Mucosa of stomach (tissue), 1 donor: Measurements from ENCODE around the gene RAB6A.
"Not testable (repeated sequence)": the region's sequence is repeated elsewhere in the genome, so short reads cannot be mapped to it uniquely, and the experiment has no call there.

ENCODE experiments used
- H3K27me3 ChIP-seq: one replicate; pipeline ENCODE4 v1.7.0; 2013; ENCODE audit warnings: mild to moderate bottlenecking, low read length; ENCODE audit not compliant: control insufficient read depth, insufficient read depth
- H3K36me3 ChIP-seq: one replicate; pipeline ENCODE4 v1.7.0; 2013; ENCODE audit warnings: low read length; ENCODE audit not compliant: control insufficient read depth, insufficient read depth
- H3K4me1 ChIP-seq: one replicate; pipeline ENCODE4 v1.7.0; 2013; ENCODE audit warnings: mild to moderate bottlenecking, low read length; ENCODE audit not compliant: control insufficient read depth, insufficient read depth
- H3K4me3 ChIP-seq: one replicate; pipeline ENCODE4 v1.7.0; 2013; ENCODE audit warnings: low read length
- H3K9ac ChIP-seq: one replicate; pipeline ENCODE4 v1.7.0; 2013; ENCODE audit warnings: mild to moderate bottlenecking, low read length, moderate library complexity
- H3K9me3 ChIP-seq: one replicate; pipeline ENCODE4 v1.7.0; 2013; ENCODE audit warnings: mild to moderate bottlenecking, low read length, moderate library complexity; ENCODE audit not compliant: control insufficient read depth
- donor health status: Pancreatic carcinoma.

The RAB6A gene

DNA sequence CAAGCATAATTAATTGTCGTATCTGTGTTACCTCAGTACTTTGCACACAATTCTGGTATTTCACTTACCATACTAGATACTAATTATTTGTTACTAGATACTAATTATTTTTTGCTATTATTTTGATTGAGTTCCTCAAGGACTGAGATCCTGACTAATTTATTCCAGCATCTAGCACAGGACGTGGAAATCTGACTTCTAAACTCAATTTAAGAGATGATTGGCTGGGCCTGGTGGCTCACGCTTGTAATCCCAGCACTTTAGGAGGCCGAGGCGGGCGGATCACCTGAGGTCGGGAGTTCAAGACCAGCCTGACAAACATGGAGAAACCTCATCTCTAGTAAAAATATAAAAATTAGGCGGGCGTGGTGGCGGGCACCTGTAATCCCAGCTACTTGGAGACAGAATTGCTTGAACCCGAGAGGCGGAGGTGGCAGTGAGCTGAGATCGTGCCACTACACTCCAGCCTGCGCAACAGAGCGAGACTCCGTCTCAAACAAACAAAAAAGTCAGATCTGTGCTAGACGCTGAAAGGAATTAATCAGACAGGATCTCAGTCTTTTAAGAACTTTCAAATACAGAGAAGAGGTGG is 26.3 kb upstream of the RAB6A start:
- no peaks in the 10 kb centered on the region for H3K9me3 ChIP-seq
- H3K27me3 ChIP-seq, result no peaks in the 10 kb centered on the region
- no peaks in the 10 kb centered on the region for H3K36me3 ChIP-seq
- peak overlapping the region; percentile 89 for H3K9ac ChIP-seq
- H3K4me3 ChIP-seq, result peak overlapping the region; percentile 79
- H3K4me1 ChIP-seq, result peaks cover 8% of the 10 kb centered on the region

DNA sequence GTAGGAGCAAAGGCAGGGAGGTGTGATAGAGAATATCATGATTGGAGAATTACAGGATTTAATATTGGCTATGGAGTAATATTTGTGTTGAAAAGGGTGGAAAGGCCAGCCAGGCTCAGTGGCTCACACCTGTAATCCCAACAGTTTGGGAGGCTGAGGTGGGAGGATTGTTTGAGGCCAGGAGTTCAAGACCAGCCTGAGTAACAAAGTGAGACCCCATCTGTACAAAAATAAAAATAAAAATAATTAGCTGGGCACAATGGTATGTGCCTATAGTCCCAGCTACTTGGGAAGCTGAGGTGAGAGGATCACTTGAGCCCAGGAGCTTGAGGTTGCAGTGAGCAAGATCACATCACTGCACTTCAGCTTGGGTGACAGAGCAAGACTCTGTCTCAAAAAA is 24.6 kb upstream of the RAB6A start:
- not testable (repeated sequence) for H3K36me3 ChIP-seq, H3K9me3 ChIP-seq, H3K27me3 ChIP-seq, H3K9ac ChIP-seq, H3K4me1 ChIP-seq, H3K4me3 ChIP-seq

DNA sequence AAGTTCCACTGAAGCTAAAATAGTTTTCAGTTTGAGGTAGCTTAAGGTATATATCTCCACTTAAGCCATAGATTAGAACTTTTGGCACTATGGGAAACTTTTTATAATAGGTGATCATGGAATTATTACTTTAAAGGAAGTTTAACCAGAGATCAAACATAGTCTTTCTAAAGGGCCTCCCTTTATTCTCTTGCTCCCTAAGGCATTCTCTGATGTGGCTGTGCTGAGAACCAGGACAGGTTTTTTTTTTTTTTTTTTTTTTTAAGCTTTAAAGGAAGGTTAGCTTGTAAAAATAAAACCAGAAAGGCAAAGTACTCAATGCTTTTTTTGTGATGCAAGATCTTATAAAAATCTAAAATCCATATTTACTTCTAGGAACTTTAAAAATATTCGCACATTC is 23.9 kb upstream of the RAB6A start:
- Histone ChIP-seq H3K36me3 (no peaks in the 10 kb centered on the region), H3K4me1 (peaks cover 3% of the 10 kb centered on the region), H3K9me3 (no peaks in the 10 kb centered on the region), H3K9ac (no peak overlapping the region), H3K4me3 (no peak overlapping the region), H3K27me3 (no peaks in the 10 kb centered on the region)

DNA sequence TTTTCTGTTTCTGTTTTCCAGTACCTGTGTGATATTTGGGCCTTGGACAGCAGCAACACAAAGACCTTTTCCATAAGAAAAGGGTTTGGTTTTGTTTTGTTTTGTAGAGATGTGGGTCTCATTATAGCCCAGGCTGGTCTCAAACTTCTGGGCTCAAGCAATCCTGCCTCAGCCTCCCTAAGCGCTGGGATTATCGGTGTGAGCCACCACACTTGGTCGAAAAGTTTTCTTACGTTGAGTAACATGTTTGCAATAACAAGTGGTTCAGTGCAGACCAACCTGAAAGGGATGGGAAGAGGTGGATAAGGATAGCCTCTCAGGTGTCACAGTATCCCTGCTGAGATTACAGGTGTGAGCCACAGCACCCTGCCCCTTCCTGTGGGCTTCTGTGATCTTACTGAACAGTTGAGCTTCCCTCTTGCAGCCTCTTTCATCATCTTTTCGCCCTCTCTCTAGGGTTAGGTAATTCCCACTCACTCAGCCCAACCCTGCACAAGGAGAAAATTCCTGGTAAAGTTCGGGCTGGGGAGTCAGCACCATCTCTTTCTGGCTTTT is 23.3 kb upstream of the RAB6A start:
- H3K36me3 ChIP-seq, result no peaks in the 10 kb centered on the region
- H3K4me3 ChIP-seq, result no peak overlapping the region
- H3K27me3 ChIP-seq, result no peaks in the 10 kb centered on the region
- no peak overlapping the region for H3K9ac ChIP-seq
- H3K9me3 ChIP-seq, result no peaks in the 10 kb centered on the region
- peaks cover 3% of the 10 kb centered on the region for H3K4me1 ChIP-seq

DNA sequence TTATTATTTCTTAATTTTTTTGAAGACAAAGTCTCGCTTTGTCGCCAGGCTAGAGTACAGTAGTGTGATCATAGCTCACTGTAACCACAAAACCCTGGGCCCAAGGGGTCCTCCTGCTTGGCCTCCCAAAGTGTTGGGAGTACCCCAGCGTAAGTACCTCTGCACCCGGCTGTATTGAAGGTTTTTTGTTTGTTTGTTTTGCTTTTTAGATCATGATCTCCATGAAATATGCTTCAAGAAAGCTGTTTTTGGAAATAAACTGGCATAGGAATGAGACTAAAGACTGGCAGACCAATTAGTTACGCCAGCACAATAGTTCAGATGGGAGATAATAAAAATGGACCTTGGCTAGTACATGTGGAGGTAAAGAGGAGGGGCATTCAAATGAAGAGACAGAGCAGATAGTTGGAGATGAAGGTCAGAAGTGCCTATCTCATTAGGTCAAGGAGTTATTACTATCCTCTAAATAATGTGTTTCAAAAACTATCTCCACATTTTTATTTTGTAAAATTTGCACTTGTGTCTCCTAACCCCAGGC is 22.7 kb upstream of the RAB6A start:
- H3K9me3 ChIP-seq, result no peaks in the 10 kb centered on the region
- H3K4me3 ChIP-seq, result no peak overlapping the region
- peaks cover 9% of the 10 kb centered on the region for H3K4me1 ChIP-seq
- no peaks in the 10 kb centered on the region for H3K36me3 ChIP-seq
- no peak overlapping the region for H3K9ac ChIP-seq
- H3K27me3 ChIP-seq, result no peaks in the 10 kb centered on the region

DNA sequence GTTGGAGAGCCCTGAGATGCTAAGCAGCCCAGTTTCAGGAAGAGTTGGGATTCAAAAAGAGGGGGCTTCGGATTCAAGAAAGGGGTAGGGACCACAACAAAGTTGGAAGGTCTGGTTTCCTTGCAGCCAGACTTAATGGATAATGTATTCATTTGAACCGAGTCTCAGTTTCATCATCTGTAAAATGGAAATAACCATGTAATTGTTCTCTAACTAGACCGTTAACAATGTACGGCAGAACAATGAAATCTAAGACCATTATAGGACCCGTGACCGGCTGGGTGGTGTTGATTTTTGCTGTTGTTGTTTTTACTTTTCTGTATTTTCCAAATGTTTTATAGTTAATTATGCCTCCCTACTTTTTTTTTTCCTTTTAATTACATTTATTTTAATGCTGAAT is 20.4 kb upstream of the RAB6A start:
- Histone ChIP-seq H3K27me3 (no peaks in the 10 kb centered on the region), H3K4me3 (no peak overlapping the region), H3K4me1 (peaks cover 11% of the 10 kb centered on the region), H3K9me3 (no peaks in the 10 kb centered on the region), H3K9ac (no peak overlapping the region), H3K36me3 (no peaks in the 10 kb centered on the region)

DNA sequence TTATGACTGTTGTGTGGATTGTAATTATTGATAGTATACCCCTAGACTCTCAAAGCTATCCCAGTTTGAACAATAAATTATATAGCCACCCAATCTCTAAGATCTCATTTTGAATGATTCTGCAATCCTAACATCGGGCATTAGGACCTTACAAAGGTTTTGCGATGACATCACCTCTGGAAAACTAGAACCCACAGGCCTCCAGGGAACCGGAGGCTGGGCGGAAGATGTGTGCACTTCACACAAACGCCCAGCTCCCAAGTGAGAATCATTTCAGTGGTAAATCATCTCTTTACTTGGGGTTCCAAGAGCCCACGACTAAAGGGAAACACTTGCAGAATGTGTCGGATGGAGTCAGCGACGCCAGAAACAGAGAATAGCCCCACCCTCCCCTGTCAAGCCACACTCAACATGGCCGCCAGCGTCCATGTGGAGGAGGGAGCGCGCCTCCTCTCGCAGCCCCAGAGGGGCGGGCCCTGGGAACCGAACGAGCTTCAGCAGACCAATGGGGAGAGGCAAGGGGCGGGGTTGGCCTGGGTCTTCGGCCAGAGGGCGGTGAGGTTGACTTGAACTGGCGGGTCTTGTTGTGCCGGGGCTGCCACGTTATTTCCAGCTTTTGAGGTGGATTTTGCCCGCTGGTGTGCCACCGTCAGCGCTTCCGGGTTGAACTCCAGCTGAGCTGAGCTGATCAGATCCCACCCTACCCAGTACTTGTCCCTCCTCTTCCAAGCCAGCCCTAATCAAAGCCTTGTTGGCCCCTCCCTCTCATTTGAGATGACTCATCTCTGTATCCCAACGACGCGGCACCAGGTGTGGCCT is 18.4 kb upstream of the RAB6A start:
- H3K4me1 ChIP-seq, result peaks cover 11% of the 10 kb centered on the region
- no peaks in the 10 kb centered on the region for H3K36me3 ChIP-seq
- H3K27me3 ChIP-seq, result no peaks in the 10 kb centered on the region
- no peaks in the 10 kb centered on the region for H3K9me3 ChIP-seq
- peak overlapping the region; percentile 67 for H3K4me3 ChIP-seq
- peak overlapping the region; percentile 84 for H3K9ac ChIP-seq

DNA sequence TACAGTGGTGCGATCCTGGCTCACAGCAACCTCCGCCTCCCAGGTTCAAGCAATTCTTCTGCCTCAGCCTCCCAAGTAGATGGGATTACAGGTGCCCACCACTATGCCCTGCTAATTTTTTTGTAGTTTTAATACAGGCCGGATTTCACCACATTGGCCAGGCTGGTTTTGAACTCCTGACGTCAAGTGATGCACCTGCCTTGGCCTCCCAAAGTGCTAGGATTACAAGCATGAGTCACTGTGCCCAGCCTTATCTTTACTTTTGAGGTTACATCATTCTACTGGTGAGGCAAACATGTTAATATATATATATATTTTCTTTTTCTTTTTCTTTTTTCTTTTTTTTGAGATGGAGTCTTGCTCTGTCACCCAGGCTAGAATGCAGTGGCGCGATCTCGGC is 9.9 kb upstream of the RAB6A start:
- not testable (repeated sequence) for H3K4me1 ChIP-seq, H3K9me3 ChIP-seq, H3K9ac ChIP-seq, H3K36me3 ChIP-seq, H3K27me3 ChIP-seq, H3K4me3 ChIP-seq

DNA sequence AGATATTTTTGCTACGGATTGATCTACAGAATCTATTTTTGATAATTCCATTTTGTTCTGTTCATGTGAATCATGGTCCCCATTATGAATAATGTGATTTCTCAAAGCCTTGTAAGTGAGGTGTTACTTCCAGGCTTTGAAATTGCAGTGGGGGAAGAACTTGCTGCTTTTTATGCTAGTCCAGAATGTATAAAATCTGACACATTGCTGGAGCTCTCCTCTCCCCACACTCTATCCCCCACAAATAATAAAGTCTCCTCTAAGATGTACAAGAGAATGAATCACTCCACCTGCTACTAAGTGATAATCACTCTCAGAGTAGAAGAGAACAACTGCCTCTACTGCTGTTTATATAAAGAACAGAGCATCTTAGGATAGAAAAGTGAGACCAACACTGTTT is 5.9 kb upstream of the RAB6A start:
- no peaks in the 10 kb centered on the region for H3K27me3 ChIP-seq
- no peaks in the 10 kb centered on the region for H3K9me3 ChIP-seq
- H3K9ac ChIP-seq, result no peak overlapping the region
- no peaks in the 10 kb centered on the region for H3K36me3 ChIP-seq
- no peak overlapping the region for H3K4me3 ChIP-seq
- peaks cover 5% of the 10 kb centered on the region for H3K4me1 ChIP-seq

DNA sequence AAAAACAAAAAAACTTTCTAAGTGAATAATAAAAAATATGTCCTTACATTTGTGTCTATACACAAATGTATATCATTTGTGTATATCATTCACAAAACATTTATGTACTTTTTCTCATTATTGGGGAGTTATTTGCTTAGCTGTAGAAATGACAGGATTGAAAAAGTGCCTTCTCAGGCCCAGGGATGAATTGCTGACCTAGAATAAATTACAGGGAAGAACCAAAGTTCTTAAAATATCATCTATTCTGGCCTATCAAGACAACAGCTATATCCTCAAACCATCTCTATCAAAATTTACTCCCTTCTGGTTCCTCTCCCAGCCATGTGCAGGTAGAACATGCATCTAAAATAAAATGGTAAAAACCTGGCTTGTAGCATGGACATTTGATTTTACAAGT is 1.9 kb upstream of the RAB6A start:
- H3K4me1 ChIP-seq, result peaks cover 5% of the 10 kb centered on the region
- H3K36me3 ChIP-seq, result no peaks in the 10 kb centered on the region
- H3K27me3 ChIP-seq, result no peaks in the 10 kb centered on the region
- H3K4me3 ChIP-seq, result no peak overlapping the region
- H3K9ac ChIP-seq, result no peak overlapping the region
- H3K9me3 ChIP-seq, result no peaks in the 10 kb centered on the region

DNA sequence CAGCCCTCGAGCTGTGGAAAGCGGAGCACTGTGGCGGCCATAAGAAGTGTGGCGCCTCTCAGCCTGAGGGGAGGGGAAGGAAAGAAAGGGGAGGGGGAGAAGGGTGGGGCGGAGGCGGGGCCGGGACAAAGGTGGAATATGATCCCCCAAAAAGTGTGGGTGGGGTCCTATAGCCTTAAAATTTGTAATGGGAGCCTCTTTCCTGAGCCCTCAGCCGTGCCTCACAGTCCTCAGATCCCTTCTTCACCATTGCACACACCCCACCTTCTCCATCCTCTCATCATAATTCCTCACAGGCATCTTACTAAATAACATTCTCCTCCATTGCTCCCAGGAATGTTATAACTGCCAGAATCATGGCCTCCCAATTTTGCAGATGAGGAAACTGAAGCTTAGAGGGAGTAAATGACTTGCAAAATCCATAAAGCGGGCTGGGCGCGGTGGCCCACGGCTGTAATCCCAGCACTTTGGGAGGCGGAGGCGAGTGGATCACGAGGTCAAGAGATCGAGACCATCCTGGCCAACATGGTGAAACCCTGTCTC is 600 bp upstream of the RAB6A start:
- no peaks in the 10 kb centered on the region for H3K27me3 ChIP-seq
- H3K4me3 ChIP-seq, result no peak overlapping the region
- no peaks in the 10 kb centered on the region for H3K36me3 ChIP-seq
- peaks cover 4% of the 10 kb centered on the region for H3K4me1 ChIP-seq
- no peaks in the 10 kb centered on the region for H3K9me3 ChIP-seq
- peak overlapping the region; percentile 67 for H3K9ac ChIP-seq

DNA sequence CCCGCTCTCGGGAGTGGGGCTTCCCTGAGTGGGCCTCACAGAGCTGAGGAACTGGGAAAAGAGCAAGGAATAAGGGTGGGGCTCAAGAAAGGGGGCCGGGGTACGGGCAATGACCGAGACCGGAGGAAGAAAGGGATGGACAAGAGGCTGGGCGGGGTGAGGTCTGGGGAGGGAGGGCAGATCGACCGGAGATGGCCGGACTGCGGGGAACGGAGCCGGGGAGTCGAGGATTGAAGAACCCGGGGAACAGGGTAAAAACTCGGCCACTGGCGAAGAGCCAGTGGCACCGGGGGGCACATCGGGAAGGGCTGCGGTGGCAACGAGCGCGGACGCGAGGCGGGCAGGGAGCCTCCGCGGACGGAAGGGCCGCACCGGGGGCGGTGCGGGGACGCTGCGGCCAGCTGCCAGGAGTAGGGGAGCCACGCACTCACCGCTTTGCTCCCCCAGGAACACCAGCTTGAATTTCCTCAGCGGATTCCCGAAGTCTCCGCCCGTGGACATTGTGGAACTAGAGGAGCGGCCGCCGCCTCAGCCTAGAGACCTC is 667 bp downstream of the RAB6A start:
- Histone ChIP-seq H3K9me3 (no peaks in the 10 kb centered on the region), H3K27me3 (no peaks in the 10 kb centered on the region), H3K4me1 (no peaks in the 10 kb centered on the region), H3K4me3 (peak overlapping the region; percentile 56), H3K9ac (peak overlapping the region; percentile 95), H3K36me3 (no peaks in the 10 kb centered on the region)
